GM21576 (cell line): ENCODE data around the gene ACOT6.
"Not testable (repeated sequence)": the region's sequence is repeated elsewhere in the genome, so short reads cannot be mapped to it uniquely, and the experiment has no call there.

Experiments used
- ATAC-seq: cut with Tn5 transposase; IDR thresholded peaks from one replicate; pipeline ENCODE4 v1.9.1; 2021; ENCODE audit warnings: mild to moderate bottlenecking, moderate library complexity; ENCODE audit not compliant: unreplicated experiment

ACOT6 gene

GRCh38 chr14:73594491-73594890, 17.8 kb upstream of the ACOT6 start:
- no peak for ATAC-seq

GRCh38 chr14:73599499-73599898, 12.8 kb upstream of the ACOT6 start:
- no peak for ATAC-seq

GRCh38 chr14:73602994-73603393, 9.3 kb upstream of the ACOT6 start:
- ATAC-seq: no peak

GRCh38 chr14:73606271-73606670, 6.0 kb upstream of the ACOT6 start:
- ATAC-seq: no peak

GRCh38 chr14:73607241-73607640, 5.1 kb upstream of the ACOT6 start:
- no peak for ATAC-seq

- no peak for ATAC-seq
These were observed 1.6 kb upstream of the ACOT6 start for GRCh38 chr14:73610687-73611086.

GRCh38 chr14:73613046-73613383, 698 bp downstream of the ACOT6 start:
- no peak for ATAC-seq

- ATAC-seq: no peak
These were observed 1.2 kb downstream of the ACOT6 start for GRCh38 chr14:73613419-73613963.

GRCh38 chr14:73616831-73617230, 4.5 kb downstream of the ACOT6 start:
- ATAC-seq: no peak

- ATAC-seq: no peak
These were observed 7.2 kb downstream of the ACOT6 start for GRCh38 chr14:73619524-73619923.

- no peak for ATAC-seq
These were observed 8.0 kb downstream of the ACOT6 start for GRCh38 chr14:73620268-73620667.

- no peak for ATAC-seq
These were observed 11.3 kb downstream of the ACOT6 start for GRCh38 chr14:73623504-73624054.

GRCh38 chr14:73625706-73626105, 13.4 kb downstream of the ACOT6 start:
- no peak for ATAC-seq

GRCh38 chr14:73627151-73627558, 14.8 kb downstream of the ACOT6 start:
- no peak for ATAC-seq

- no peak for ATAC-seq
These were observed 17.9 kb downstream of the ACOT6 start for GRCh38 chr14:73630009-73630780.

- ATAC-seq: no peak
These were observed 21.0 kb downstream of the ACOT6 start for GRCh38 chr14:73633116-73634010.

GRCh38 chr14:73634011-73634833, 21.9 kb downstream of the ACOT6 start:
- ATAC-seq: no peak

GRCh38 chr14:73636355-73636754, 24.0 kb downstream of the ACOT6 start:
- ATAC-seq: not testable (repeated sequence)

- ATAC-seq: no peak
These were observed 25.5 kb downstream of the ACOT6 start for GRCh38 chr14:73637830-73638229.

- ATAC-seq: no peak
These were observed 28.6 kb downstream of the ACOT6 start for GRCh38 chr14:73640796-73641365.
